Measurements from ENCODE around the gene TMEM204. TPM values are rescaled to one million over a fixed set of nuclear protein-coding genes. Genes with fewer than 3 reads are reported as not detected.

TMEM204 gene
- polyA plus RNA-seq, 1 of the 3 experiments (the other 2 are of a cell fraction), result 2.3 TPM

DNA sequence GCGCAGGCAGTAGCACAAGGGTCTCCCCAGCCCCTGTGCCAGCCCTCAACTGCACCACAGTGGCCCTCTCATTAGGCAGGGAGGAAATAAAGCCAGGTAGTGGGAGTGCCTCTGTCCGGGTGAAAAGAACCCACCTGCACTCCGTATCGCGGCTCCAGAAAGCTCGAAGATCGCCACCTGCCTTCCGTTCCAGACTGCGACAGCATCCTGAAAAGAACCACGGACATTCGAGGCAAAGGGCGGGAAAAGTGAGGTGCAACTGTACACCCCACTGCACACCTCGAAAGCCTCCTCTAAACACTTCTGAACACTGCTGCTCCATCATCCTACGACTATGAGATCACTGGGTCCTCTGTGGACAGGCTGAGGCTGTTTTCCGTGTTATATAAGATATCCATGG is 49.7 kb downstream of the TMEM204 start (continued):
- TF ChIP-seq, protein P1, sequence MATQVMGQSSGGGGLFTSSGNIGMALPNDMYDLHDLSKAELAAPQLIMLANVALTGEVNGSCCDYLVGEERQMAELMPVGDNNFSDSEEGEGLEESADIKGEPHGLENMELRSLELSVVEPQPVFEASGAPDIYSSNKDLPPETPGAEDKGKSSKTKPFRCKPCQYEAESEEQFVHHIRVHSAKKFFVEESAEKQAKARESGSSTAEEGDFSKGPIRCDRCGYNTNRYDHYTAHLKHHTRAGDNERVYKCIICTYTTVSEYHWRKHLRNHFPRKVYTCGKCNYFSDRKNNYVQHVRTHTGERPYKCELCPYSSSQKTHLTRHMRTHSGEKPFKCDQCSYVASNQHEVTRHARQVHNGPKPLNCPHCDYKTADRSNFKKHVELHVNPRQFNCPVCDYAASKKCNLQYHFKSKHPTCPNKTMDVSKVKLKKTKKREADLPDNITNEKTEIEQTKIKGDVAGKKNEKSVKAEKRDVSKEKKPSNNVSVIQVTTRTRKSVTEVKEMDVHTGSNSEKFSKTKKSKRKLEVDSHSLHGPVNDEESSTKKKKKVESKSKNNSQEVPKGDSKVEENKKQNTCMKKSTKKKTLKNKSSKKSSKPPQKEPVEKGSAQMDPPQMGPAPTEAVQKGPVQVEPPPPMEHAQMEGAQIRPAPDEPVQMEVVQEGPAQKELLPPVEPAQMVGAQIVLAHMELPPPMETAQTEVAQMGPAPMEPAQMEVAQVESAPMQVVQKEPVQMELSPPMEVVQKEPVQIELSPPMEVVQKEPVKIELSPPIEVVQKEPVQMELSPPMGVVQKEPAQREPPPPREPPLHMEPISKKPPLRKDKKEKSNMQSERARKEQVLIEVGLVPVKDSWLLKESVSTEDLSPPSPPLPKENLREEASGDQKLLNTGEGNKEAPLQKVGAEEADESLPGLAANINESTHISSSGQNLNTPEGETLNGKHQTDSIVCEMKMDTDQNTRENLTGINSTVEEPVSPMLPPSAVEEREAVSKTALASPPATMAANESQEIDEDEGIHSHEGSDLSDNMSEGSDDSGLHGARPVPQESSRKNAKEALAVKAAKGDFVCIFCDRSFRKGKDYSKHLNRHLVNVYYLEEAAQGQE (IDR thresholded peaks at IDR 0.05; ENCODE audit: low read depth, low read length), result no peak
- no peak for TF ChIP-seq RCOR1 (IDR thresholded peaks at IDR 0.05; ENCODE audit: low read length)
- no peak for TF ChIP-seq TCF12 (IDR thresholded peaks at IDR 0.05)
- no peak for TF ChIP-seq EZH2phosphoT487 (IDR thresholded peaks at IDR 0.05; ENCODE audit: borderline replicate concordance, low read depth)
- TF ChIP-seq ELF1 (IDR thresholded peaks at IDR 0.05), result no peak
- TF ChIP-seq MXI1 (IDR thresholded peaks at IDR 0.05; ENCODE audit: low read depth, low read length), result no peak
- no peak for TF ChIP-seq CHD2 (IDR thresholded peaks at IDR 0.05; ENCODE audit: low read length, partially characterized antibody)

DNA sequence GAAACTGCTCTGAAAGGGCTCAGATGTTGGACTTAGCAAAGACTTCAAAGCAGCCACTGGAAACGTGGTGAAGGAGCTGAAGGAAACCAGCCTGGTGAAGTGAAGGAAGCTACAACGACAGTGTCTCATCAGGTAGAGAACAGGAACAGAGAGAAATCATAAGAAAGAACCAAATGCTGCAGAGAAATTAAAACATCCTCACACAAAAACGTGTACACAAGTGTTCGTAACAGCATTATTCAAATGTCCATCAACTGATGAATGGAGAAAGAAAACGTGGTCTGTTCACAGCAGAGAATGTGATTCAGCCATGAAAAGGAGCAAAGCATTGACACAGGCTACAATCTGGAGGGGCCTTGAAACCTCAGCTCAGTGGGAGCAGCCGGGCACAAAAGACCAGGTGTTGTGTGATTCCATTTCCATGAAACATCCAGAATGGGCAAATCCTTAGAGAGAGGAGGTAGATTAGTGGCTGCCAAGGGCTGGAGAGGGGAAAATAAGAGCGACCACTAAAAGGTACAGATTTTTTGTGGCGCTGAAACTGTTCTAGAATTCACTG is 51.5 kb downstream of the TMEM204 start:
- Histone ChIP-seq H3K27ac (ENCODE audit: low read depth in 2 of 2, low read length in 1 of 2) (no peak overlapping the region), H3F3A (replicated peaks; ENCODE audit: insufficient read depth) (peaks cover 5% of the 10 kb centered on the region), H4K20me1 (ENCODE audit: insufficient read depth) (no peaks in the 10 kb centered on the region), H3K4me3 (ENCODE audit: low read depth in 2 of 2, low read length in 1 of 2) (no peak overlapping the region), H3K9me3 (no peaks in the 10 kb centered on the region), H3K36me3 (replicated peaks in 1 of 2; ENCODE audit: control insufficient read depth in 1 of 2, insufficient read depth in 2 of 2, low read length in 1 of 2) (peaks cover 3 to 37% of the 10 kb centered on the region in 2 experiments), H3K9me2 (no peaks in the 10 kb centered on the region), H2AFZ (ENCODE audit: low read depth) (no peak overlapping the region), H3K27me3 (ENCODE audit: insufficient read depth) (no peaks in the 10 kb centered on the region), H3K9ac (no peak overlapping the region), H3K4me1 (ENCODE audit: control insufficient read depth in 1 of 2, insufficient read depth in 2 of 2, low read depth in 1 of 2, low read length in 1 of 2) (no peaks in the 10 kb centered on the region), H3K79me2 (ENCODE audit: insufficient read depth) (no peaks in the 10 kb centered on the region), H3K4me2 (no peak overlapping the region)
- 78% methylated on average over 8 of the region's 8 CpGs for WGBS (ENCODE audit: low lambda C conversion rate)
- CTCF ChIA-PET, result interaction anchor here (1.2 kb wide), 1 partner anchor 10 kb away, joined by 5 read pairs; no protein-coding TSS in a partner anchor
- POLR2A ChIA-PET, result no interaction called here
- TF ChIP-seq, protein P2, sequence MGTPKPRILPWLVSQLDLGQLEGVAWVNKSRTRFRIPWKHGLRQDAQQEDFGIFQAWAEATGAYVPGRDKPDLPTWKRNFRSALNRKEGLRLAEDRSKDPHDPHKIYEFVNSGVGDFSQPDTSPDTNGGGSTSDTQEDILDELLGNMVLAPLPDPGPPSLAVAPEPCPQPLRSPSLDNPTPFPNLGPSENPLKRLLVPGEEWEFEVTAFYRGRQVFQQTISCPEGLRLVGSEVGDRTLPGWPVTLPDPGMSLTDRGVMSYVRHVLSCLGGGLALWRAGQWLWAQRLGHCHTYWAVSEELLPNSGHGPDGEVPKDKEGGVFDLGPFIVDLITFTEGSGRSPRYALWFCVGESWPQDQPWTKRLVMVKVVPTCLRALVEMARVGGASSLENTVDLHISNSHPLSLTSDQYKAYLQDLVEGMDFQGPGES (IDR thresholded peaks at IDR 0.05; ENCODE audit: low read depth, low read length), result no peak
- TF ChIP-seq POLR2AphosphoS5 (IDR thresholded peaks at IDR 0.05; ENCODE audit: low read depth, low read length) (no peak), RFX5 (IDR thresholded peaks at IDR 0.05; ENCODE audit: low read length) (no peak), JUND (IDR thresholded peaks at IDR 0.05) (no peak), FOXM1 (IDR thresholded peaks at IDR 0.05; ENCODE audit: low read depth) (no peak)
- TF ChIP-seq, protein P3, sequence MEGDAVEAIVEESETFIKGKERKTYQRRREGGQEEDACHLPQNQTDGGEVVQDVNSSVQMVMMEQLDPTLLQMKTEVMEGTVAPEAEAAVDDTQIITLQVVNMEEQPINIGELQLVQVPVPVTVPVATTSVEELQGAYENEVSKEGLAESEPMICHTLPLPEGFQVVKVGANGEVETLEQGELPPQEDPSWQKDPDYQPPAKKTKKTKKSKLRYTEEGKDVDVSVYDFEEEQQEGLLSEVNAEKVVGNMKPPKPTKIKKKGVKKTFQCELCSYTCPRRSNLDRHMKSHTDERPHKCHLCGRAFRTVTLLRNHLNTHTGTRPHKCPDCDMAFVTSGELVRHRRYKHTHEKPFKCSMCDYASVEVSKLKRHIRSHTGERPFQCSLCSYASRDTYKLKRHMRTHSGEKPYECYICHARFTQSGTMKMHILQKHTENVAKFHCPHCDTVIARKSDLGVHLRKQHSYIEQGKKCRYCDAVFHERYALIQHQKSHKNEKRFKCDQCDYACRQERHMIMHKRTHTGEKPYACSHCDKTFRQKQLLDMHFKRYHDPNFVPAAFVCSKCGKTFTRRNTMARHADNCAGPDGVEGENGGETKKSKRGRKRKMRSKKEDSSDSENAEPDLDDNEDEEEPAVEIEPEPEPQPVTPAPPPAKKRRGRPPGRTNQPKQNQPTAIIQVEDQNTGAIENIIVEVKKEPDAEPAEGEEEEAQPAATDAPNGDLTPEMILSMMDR (IDR thresholded peaks at IDR 0.05), result no peak
- DNase-seq, result no peak
